GM12864 (cell line): Measurements from ENCODE around the gene PCMT1.
"Not testable (repeated sequence)": the region's sequence is repeated elsewhere in the genome, so short reads cannot be mapped to it uniquely, and the experiment has no call there.

Source experiments
- DNase-seq: peaks from one replicate; pipeline ENCODE4 v3.0.0-alpha.2; 2011; ENCODE audit warnings: low read depth
- H3K4me3 ChIP-seq: 2 replicates; pipeline ENCODE4 v1.5.1; 2011; ENCODE audit warnings: mild to moderate bottlenecking, low read depth, low read length, control low read depth
- TF ChIP-seq, protein P1 (sequence below): IDR thresholded peaks from 2 replicates; pipeline ENCODE4 v1.5.1; 2011; ENCODE audit warnings: low read depth, mild to moderate bottlenecking, moderate library complexity, low read length, control low read depth, inconsistent platforms; ENCODE audit errors: missing control alignments

PCMT1 gene

DNA sequence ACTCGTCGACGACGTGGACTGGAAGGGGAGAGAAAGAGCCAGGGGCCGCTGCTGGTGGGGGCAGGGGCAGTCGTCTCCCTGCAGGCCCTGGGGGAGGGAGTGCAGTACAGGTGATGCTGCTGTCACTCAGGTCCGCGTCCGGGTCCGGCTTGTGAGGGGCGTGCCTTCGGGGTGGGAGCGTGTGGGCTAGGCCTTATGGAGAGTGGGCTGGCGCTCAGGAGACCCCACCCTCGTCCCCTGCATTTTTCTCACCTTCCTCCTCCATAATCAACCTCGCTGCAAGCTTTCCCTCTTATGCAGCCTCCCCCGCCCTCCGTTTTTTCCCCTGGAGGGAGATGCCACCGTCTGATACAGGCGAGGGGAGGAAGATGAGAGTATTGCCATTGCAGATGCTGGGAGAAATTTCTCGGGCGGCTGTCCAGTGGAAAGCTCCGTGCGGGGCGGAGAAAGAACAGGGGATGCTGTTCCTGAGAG lies 632 bp downstream of the PCMT1 start:
- H3K4me3 ChIP-seq: peak overlapping the region; percentile 80
- no peak for DNase-seq
- TF ChIP-seq, protein P1, sequence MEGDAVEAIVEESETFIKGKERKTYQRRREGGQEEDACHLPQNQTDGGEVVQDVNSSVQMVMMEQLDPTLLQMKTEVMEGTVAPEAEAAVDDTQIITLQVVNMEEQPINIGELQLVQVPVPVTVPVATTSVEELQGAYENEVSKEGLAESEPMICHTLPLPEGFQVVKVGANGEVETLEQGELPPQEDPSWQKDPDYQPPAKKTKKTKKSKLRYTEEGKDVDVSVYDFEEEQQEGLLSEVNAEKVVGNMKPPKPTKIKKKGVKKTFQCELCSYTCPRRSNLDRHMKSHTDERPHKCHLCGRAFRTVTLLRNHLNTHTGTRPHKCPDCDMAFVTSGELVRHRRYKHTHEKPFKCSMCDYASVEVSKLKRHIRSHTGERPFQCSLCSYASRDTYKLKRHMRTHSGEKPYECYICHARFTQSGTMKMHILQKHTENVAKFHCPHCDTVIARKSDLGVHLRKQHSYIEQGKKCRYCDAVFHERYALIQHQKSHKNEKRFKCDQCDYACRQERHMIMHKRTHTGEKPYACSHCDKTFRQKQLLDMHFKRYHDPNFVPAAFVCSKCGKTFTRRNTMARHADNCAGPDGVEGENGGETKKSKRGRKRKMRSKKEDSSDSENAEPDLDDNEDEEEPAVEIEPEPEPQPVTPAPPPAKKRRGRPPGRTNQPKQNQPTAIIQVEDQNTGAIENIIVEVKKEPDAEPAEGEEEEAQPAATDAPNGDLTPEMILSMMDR: no peak

DNA sequence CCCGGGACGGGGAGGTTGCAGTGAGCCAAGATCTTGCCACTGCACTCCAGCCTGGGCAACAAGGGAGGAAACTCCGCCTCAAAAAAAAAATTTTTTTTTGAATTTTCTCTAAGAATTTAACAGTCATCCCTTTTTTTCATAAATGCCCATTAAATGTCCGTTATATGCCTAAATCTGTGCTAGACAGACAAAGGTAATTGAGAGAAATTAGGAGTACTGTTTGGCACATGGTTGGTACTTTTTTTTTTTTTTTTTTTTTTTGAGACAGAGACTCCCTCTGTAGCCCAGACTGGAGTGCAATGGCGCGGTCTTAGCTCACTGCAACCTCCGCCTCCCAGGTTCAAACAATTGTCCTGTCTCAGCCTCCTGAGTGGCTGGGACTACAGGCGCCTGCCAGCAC lies 1.7 kb downstream of the PCMT1 start:
- H3K4me3 ChIP-seq: no peak overlapping the region
- TF ChIP-seq, protein P1: no peak
- DNase-seq: no peak

DNA sequence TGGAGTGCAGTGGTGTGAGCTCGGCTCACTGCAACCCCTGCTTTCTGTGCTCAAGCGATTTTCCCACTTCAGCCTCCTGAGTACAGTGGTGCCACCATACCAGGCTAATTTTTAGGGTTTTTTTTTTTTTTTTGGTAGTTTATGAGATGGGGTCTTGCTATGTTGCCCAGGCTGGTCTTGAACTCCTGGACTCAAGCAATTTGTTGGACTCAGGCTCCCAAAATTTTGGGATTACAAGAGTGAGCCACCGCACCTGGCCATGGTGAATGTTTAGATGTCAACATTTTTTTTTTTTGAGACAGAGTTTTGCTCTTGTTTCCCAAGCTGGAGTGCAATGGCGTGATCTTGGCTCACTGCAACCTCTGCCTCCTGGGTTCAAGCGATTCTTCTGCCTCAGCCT lies 2.4 kb downstream of the PCMT1 start:
- DNase-seq, H3K4me3 ChIP-seq: not testable (repeated sequence)

DNA sequence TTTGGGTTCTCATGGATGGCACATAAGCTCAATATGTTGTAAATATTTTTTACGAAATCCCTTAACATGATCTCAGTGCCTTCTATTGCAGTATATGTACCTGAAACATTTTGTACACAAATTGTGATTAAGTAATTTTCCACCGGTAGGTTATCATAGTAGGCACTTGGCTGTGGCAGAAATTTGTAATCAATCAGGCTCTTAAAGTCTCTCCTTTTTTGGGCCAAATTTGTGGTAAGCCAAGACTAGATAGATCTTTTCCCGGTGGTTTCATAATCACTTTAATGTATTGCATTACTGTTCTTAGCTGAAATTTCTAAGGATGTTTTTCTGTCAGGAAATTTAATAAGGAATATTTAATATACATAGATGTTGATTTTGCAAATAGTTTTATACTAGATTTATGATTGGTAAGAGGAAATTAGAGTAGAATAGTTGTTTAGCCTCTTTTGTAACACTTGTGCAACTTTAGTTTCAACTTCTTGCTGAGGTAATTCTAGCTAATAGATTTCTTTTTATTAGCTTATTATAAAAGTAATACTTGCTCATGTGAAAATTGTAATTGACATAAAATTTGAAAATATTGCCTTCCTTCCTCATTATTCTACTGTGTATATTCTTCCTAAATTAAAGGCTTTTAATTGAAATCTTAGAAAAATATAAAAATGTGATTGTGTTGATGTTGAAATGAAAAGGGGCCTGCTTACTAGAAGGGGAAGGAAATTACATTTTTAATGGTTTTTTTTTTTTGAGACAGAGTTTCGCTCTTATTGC lies 3.2 kb downstream of the PCMT1 start:
- TF ChIP-seq, protein P1: no peak
- no peak overlapping the region for H3K4me3 ChIP-seq
- DNase-seq: no peak

DNA sequence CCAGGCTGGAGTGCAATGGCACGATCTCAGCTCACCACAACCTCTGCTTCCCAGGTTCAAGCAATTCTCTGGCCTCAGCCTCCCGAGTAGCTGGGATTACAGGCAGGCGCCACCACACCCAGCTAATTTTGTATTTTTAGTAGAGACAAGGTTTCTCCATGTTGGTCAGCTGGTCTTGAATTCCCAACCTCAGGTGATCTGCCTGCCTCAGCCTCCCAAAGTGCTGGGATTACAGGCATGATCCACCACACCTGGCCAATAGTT lies 3.8 kb downstream of the PCMT1 start:
- not testable (repeated sequence) for DNase-seq, H3K4me3 ChIP-seq

DNA sequence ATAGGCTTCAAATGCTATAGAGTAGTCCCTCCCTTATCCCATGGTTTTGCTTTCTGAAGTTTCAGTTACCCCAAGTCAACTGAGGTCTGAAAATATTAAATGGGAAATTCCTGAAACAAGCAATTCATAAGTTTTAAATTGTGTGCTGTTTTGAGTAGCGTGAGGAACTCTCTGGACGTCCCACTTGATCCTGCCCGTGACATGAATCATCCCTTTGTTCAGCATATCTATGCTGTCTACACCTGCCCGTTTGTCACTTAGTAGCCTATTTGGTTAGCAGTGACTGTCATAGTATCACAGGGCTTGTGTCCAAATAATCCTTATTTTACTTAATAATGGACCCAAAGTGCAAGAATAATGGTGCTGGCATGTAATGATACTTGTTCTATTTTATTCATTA lies 5.0 kb downstream of the PCMT1 start:
- TF ChIP-seq, protein P1: no peak
- no peak overlapping the region for H3K4me3 ChIP-seq
- DNase-seq: no peak

DNA sequence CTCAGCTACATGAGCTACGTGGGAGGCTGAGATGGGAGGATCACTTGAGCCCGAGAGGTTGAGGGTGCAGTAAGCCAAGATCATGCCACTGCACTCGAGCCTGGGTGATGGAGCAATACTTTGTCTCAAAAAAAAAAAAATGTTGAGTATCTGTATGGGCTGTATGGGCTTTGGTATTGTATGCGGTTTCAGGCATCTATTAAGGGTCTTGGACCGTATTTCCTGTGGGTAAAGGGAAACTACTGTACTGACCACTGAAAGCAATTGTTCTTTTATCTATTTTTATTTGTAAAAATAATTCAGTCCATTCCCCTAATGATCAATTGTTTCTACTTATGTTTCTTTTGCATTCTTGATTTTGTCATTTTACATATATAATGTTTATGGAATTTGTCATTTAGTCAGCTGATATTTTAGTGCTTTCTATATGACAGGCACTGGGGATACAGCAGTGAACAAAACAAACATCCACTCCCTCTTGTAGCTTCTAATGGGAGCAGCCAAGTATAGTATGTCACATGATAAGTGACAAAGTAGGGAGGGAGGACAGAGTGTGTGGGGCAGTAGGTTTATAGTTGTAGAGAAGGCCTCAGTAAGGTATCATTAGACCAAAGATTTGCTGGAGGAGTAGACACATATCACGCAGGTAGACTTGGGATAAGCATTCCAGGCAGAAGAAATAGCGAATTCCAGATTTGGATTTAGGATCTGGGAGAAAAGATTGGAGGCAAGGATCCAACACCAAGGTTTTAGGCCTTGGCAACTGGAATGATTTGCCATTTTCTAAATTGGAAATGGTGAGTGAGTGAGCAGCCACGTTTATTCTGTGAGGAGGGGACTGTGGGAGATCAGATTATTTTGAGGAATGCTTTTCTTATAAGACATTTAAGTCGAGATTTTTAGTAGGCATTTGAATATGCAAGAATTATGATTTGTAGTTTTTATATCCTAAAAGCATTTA lies 6.0 kb downstream of the PCMT1 start:
- H3K4me3 ChIP-seq: no peak overlapping the region
- DNase-seq: no peak
- TF ChIP-seq, protein P1: no peak

DNA sequence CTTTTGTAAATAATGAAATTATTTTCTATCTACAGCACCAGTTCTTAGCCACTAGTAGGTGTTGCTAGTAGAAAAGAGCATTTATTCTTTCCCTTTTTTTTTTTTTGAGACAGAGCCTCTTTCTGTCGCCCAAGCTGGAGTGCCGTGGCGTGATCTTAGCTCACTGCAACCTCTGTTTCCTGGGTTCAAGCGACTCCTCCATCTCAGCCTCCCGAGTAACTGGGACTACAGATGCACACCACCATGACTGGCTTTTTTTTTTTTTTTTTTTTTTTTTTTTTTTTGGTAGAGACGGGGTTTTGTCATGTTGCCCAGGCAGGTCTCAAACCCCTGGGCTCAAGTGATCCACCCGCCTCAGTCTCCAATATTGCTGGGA lies 6.7 kb downstream of the PCMT1 start:
- no peak overlapping the region for H3K4me3 ChIP-seq
- DNase-seq: no peak
- TF ChIP-seq, protein P1: no peak
